ENCODE data around the gene SLC25A44.

DNA sequence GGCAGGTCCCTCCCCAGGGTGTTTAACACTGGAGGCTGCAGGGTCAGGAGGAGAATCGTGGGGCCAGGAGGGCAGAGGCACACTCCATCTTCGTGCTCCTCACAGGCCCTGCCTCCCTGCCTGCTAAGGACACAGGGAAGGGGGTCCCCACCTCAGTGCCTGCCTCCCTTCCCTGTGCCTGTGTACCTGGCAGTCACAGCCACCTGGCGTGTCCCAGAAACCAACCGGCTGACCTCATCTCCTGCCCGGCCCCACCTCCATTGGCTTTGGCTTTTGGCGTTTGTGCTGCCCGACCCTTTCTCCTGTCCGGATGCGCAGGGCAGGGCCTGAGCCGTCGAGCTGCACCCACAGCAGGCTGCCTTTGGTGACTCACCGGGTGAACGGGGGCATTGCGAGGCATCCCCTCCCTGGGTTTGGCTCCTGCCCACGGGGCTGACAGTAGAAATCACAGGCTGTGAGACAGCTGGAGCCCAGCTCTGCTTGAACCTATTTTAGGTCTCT is 47.5 kb downstream of the SLC25A44 start:
- TF ChIP-seq, protein P1, sequence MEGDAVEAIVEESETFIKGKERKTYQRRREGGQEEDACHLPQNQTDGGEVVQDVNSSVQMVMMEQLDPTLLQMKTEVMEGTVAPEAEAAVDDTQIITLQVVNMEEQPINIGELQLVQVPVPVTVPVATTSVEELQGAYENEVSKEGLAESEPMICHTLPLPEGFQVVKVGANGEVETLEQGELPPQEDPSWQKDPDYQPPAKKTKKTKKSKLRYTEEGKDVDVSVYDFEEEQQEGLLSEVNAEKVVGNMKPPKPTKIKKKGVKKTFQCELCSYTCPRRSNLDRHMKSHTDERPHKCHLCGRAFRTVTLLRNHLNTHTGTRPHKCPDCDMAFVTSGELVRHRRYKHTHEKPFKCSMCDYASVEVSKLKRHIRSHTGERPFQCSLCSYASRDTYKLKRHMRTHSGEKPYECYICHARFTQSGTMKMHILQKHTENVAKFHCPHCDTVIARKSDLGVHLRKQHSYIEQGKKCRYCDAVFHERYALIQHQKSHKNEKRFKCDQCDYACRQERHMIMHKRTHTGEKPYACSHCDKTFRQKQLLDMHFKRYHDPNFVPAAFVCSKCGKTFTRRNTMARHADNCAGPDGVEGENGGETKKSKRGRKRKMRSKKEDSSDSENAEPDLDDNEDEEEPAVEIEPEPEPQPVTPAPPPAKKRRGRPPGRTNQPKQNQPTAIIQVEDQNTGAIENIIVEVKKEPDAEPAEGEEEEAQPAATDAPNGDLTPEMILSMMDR (conservative IDR thresholded peaks at IDR 0.05; ENCODE audit: low read depth, low read length) = no peak
- TF ChIP-seq EZH2 (IDR thresholded peaks at IDR 0.05; ENCODE audit: borderline replicate concordance, low read depth, low read length, poor library complexity, severe bottlenecking) = no peak
